AG04449 (cell line): ENCODE measurements around the gene RHOXF2B.
"Not testable (repeated sequence)": the region's sequence is repeated elsewhere in the genome, so short reads cannot be mapped to it uniquely, and the experiment has no call there.

Experiments
- CTCF ChIA-PET: fragments of 350-600 bp; formaldehyde crosslinking; extraction: SDS; loops from one replicate; lab custom pipeline; 2021; ENCODE audit warnings: antibody characterized with exemption; lab: Yijun Ruan, JAX
- POLR2A ChIA-PET: fragments of 400-600, 350-600 bp; formaldehyde crosslinking; extraction: SDS; loops from one replicate; lab custom pipeline; 2020; ENCODE audit warnings: antibody characterized with exemption, inconsistent platforms; lab: Yijun Ruan, JAX
- DNase-seq: peaks from one replicate; pipeline ENCODE4 v3.0.0-alpha.2; 2010; ENCODE audit warnings: low read depth, low spot score
- H3K4me3 ChIP-seq: 2 replicates; pipeline ENCODE4 v1.5.1; 2011; ENCODE audit warnings: low read depth, mild to moderate bottlenecking, control low read depth, low read length
- TF ChIP-seq, protein P1 (sequence below): IDR thresholded peaks from one replicate; pipeline ENCODE4 v1.5.1; 2011; ENCODE audit warnings: mild to moderate bottlenecking, moderate library complexity, low read length, control low read depth, inconsistent platforms; ENCODE audit not compliant: insufficient read depth; ENCODE audit errors: missing control alignments

The RHOXF2B gene

DNA sequence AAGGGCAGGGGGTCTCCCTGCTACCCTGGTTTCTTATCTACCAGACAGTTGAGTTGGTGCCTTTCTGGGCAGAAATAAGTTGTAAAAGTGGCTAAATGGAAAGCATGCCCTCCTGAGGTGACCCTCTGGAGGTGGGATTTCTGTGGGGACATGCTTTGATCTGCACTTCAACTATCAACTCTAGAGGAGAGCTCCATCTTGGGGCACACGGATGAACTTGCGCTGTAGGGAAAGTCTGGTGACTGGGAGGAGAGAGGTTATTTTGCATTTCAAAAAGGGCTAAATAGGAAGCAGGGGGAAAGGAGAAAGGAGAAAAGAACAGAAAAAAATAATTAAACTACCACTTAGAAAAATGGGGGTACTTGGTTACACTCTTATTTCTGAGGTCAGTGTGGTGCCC, 12.7 kb upstream of the RHOXF2B start:
- no peak for DNase-seq
- TF ChIP-seq, protein P1, sequence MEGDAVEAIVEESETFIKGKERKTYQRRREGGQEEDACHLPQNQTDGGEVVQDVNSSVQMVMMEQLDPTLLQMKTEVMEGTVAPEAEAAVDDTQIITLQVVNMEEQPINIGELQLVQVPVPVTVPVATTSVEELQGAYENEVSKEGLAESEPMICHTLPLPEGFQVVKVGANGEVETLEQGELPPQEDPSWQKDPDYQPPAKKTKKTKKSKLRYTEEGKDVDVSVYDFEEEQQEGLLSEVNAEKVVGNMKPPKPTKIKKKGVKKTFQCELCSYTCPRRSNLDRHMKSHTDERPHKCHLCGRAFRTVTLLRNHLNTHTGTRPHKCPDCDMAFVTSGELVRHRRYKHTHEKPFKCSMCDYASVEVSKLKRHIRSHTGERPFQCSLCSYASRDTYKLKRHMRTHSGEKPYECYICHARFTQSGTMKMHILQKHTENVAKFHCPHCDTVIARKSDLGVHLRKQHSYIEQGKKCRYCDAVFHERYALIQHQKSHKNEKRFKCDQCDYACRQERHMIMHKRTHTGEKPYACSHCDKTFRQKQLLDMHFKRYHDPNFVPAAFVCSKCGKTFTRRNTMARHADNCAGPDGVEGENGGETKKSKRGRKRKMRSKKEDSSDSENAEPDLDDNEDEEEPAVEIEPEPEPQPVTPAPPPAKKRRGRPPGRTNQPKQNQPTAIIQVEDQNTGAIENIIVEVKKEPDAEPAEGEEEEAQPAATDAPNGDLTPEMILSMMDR: no peak
- no peak overlapping the region for H3K4me3 ChIP-seq
- ChIA-PET CTCF (no interaction called here), POLR2A (no interaction called here)

DNA sequence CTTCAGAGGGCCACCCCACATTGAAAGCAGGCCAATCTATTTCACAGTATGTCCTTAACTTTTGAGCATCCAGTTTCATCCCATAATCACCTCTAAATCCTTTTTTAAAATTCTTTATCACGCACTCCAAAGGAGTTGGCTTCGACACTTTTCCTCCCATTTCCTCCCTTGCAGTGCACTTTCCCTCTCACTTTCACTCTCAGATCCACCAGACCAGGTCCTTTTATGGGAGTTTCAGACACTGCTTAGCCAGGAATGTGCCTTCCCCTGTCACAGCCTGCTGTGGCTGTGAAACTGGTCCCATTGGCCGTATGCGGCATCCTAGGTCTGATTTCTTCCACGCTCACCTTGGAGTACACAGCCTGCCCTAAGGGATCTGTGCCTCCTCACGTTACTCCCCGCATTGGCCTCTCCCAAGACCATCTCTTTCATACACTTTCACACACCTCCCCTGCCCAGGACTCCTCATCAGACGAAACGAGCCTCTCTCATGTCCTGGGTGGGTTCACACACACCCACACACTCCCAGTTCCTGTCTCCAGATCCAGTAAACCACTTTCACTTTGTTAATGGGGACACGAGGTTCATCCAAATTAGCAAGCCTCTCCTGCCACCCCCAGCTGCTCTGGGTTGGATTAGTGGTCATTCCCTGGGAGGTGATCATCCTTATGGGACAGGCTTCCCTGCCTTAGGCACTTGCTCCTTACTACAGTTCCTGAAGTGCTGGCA, 10.0 kb upstream of the RHOXF2B start:
- no peak for DNase-seq
- ChIA-PET CTCF (interaction anchor here (1.1 kb wide), 1 partner anchor 22 kb away, joined by 3 read pairs; no protein-coding TSS in a partner anchor), POLR2A (no interaction called here)
- TF ChIP-seq, protein P1: no peak
- H3K4me3 ChIP-seq: no peak overlapping the region

DNA sequence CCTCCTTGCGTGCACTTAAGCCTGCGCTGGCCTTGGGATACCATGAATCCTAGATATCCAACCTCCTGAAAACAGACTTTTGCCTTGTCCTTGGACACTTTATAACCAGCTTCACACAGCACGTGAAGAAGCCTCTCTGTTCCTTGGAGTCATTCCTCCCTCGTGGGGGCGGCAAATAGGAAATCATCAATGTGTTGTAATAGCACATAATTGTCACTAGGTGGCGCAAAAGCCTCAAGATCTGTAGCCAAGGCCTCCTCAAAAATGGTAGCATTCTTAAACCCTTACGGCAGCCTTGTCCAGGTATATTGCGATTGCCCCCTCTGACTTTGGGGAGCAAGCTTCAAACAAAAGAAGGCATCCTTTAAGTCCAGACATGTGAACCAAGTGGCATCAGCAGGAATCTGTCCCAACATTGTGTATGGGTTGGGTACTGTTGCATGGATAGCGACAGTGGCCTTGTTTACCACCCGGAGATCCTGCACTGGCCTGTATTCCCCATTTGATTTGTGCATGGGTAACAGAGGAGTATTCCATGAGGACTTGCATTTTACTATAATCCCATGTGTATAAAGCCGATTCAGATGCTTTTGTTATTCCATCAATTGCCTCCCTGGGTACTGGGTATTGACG, 8.2 kb upstream of the RHOXF2B start:
- DNase-seq, POLR2A ChIA-PET, H3K4me3 ChIP-seq, CTCF ChIA-PET: not testable (repeated sequence)

DNA sequence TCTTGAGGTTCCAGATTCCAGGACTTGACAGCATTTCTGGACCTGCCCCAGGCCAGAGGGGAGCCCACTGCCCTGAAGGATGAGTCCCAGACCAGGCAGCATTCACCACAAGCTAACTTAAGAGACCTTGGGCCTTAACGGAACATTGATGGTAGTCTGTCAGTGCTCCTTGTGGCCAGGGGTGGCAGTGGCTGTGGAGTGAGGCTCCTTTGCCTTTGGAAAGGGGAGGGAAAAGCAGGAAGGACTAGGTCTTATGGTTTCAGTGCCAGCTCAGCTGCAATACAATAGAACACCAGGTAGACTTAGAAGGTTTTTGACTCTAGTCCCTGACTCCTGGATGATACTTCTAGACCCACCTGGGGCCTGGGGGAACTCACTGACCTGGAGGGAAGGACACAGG, 11.3 kb downstream of the RHOXF2B start:
- POLR2A ChIA-PET, H3K4me3 ChIP-seq, DNase-seq, CTCF ChIA-PET: not testable (repeated sequence)

DNA sequence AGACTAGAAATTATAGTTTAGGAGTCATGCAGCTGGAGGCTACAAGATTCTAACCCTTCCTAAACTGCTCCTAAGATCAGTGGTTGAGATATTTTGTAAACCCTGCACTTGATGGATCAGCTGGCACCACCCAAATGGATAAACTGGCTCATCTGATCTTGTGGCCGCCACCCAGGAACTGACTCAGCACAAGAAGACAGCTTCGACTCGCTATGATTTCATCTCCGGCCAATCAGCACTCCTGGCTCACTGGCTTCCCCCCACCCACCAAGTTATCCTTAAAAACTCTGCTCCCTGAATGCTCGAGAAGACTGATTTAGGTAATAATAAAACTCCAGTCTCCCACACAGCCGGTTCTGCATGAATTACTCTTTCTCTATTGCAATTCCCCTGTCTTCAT, 34.8 kb downstream of the RHOXF2B start:
- CTCF ChIA-PET, DNase-seq, POLR2A ChIA-PET, H3K4me3 ChIP-seq: not testable (repeated sequence)

DNA sequence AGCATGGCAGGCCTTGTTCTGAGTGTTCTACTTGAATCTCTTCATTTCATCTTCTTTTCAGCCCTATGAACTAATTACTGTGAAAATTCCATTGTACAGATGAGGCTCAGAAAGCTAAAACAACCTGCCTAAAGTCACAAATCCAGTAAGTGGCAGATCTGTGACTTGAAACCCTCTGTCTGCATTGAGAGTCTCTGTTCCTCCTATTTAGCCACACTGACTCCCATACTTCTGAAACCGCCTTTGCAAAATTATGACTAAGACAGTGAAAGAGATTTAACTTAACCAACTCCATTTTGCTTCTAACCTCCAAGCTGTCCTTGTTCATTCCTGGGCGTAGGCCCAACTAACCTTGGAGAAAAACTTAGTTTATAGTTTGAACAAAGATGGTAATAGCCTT, 35.2 kb downstream of the RHOXF2B start:
- CTCF ChIA-PET, POLR2A ChIA-PET, DNase-seq, H3K4me3 ChIP-seq: not testable (repeated sequence)

DNA sequence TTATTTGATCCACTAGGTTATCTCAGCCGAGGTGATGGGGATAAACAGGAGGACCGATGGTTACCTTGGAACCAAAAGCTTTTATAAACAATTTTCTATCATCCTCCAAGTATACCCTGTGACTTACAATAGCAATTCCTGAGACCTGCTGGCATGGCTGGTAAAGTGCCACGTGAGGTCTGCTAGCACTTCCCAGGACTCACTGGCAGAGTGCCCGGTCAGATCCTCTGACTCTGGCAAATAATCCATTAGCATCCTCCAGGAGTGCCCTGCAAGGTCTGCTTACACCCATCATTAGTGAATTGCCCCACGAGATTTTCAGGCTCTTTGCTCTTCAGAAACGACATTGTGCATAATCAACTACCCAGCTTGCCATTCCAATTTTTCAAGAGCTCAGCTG, 37.3 kb downstream of the RHOXF2B start:
- POLR2A ChIA-PET, DNase-seq, CTCF ChIA-PET, H3K4me3 ChIP-seq: not testable (repeated sequence)

DNA sequence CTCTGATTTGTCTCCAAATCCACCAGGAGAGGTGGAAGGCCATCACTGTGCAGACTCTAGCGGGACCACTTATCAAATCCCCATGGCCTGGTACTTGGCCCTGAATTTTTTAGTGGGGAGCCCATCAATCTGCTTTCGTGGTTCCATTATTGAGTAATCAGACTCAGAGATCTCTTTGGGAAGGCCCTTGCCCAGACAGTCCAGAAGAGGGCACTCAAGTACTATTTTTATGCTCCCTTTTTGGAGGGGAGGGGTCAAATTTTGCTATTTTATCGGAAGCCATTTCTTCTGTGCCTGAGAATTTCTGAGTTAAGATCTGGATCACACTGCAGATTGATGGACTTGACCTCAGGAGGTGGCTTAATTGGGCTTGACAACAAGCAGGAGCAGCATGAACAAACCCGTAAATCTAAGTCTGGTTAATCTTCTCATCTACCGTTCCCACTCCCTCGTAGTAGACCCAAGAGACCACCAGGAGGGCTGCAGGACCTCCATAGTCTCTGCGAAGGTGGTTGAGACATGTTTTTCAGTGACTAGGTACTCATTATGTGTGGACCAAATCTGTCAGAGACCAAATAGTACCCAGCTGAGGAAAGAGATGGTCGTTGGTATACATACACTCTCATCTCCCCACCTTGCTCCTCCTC, 38.3 kb downstream of the RHOXF2B start:
- DNase-seq, POLR2A ChIA-PET, CTCF ChIA-PET, H3K4me3 ChIP-seq: not testable (repeated sequence)

DNA sequence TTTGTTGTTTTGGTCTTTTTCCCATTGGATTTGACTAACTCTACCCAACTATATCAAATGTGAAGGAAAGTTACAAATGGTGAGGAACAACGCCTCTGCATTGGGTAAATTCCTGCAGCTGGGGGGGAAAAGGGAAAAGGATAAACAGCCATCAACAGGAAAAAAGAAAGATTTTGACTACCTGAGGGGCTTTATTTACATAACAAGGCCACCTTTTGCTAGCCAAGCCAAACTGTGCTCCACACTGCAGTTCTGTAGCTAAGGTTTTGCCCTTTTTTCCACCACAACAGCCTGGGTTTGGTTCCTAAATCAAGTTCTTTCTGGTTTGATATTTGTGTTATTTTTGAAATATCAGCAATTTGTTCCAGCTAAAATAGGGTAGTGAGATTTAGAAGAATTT, 40.8 kb downstream of the RHOXF2B start:
- no peak for DNase-seq
- TF ChIP-seq, protein P1: no peak
- ChIA-PET CTCF (interaction anchor here (1.2 kb wide), 1 partner anchor 177 kb away, joined by 6 read pairs; no protein-coding TSS in a partner anchor), POLR2A (no interaction called here)
- H3K4me3 ChIP-seq: no peak overlapping the region

DNA sequence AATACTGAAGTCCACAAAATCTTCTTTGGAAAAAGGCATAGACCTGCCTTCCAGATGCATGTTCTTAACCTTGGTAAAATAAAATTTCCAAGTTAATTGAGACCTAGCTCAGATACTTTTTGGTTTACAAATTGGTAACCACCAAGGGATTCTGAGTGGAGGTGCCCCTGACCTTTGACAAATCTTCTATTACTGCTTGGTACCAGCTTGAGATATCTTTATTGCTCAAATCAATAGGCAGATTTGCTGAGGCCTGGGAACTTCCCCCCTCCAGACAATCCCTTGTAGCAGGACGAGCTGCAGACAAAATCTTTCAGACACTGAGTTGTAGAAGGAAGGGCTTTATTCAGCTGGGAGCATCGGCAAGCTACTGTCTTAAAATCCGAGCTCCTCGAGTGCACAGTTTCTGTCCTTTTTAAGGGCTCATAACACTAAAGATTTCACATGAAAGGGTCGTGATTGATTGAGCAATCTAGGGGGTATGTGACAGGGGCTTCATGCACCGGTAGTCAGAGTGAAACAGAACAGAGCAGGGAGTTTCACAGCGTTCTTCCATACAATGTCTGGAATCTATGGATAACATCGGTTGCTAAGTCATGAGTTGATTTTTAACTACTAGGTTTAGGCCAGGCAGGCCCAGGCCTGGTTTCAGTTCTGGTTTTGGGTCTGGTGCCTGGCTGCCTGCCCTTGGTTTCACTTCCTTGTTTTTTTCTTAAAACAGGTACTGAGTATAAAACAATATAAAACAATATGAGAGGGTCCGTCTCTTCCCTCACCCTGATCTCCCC, 41.8 kb downstream of the RHOXF2B start:
- H3K4me3 ChIP-seq, DNase-seq, CTCF ChIA-PET, POLR2A ChIA-PET: not testable (repeated sequence)
